ENCODE data around the gene PDIA5. TPM values are rescaled to one million over a fixed set of nuclear protein-coding genes. Genes with fewer than 3 reads are reported as not detected.

The PDIA5 gene
- total RNA-seq, 1 experiment from 2014 or later = 28.6 TPM

DNA sequence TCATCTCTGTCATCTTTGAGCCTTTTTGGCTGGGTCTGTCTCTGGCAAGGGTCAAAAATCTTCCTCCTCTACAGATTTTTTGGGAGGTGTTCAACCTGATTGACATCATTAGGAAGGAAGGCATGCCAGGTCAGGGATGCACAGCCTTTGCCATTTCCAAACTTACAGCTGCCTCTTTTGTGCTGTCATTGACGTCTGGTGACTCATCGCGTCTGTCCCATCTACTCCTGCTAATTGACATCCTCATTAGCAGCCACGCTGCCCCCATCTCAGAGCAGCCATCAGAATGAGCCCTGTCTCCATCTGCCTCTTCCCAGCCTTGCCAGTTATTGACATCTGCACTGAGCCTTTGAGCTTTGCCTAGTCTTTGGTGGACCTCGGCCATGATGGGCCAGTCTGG, 53.0 kb downstream of the PDIA5 start:
- ChIA-PET POLR2A (ENCODE audit: low non-redundant PET) (interaction anchor here (0.5 kb wide), 1 partner anchor 704 kb away, joined by 6 read pairs; the partner anchor contains the start of gene WDR5B), CTCF (no interaction called here)
- no peak for DNase-seq (ENCODE audit: low spot score)
- H3K27ac ChIP-seq (ENCODE audit: low read depth, low read length, poor library complexity, severe bottlenecking) = no peak overlapping the region
- H3K36me3 ChIP-seq (ENCODE audit: insufficient read depth, low read length, poor library complexity, severe bottlenecking) = peaks cover 7% of the 10 kb centered on the region
- H3K4me3 ChIP-seq (ENCODE audit: low read depth, low read length, poor library complexity, severe bottlenecking) = no peak overlapping the region
- BruUV-seq (replicated peaks) = no TSS peak
- no peak for TF ChIP-seq CTCF (conservative IDR thresholded peaks at IDR 0.05; ENCODE audit: low read depth, low read length)
- TF ChIP-seq EZH2 (IDR thresholded peaks at IDR 0.05; ENCODE audit: borderline replicate concordance, low read depth, low read length, poor library complexity, severe bottlenecking) = no peak
- H3K27me3 ChIP-seq (replicated peaks; ENCODE audit: insufficient read depth, low read depth, low read length, poor library complexity) = no peaks in the 10 kb centered on the region
- intact Hi-C loops (cut with micrococcal nuclease; ENCODE audit: unreplicated experiment) = no loop called here
- no peaks in the 10 kb centered on the region for H3K9me3 ChIP-seq (ENCODE audit: low read depth, low read length, poor library complexity, severe bottlenecking)
- peaks cover 5% of the 10 kb centered on the region for H3K4me1 ChIP-seq (ENCODE audit: insufficient read depth, low read length, poor library complexity, severe bottlenecking)

DNA sequence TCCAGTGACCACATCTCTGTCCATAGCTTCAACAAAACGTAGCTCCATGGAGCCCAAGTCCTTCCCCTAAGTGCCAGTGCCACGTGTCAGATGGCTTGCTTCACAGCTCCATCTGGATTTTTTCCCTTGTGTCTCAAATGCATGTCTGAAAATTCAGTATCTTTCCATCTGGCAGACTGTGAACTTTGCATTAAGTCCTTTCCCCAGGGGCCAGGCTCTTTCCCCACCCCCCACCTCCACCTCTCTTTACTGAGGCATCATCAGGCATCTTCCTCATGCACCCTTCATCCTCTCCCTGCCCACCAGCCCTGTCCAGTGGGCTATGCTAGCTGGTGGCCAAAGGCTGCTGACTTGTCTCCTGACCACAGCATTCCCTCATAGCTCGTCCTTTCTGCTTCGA, 53.7 kb downstream of the PDIA5 start:
- ChIA-PET POLR2A (ENCODE audit: low non-redundant PET) (interaction anchor here (0.5 kb wide), 1 partner anchor 705 kb away, joined by 6 read pairs; the partner anchor contains the start of gene WDR5B), CTCF (no interaction called here)
- no peak for DNase-seq (ENCODE audit: low spot score)
- intact Hi-C loops (cut with micrococcal nuclease; ENCODE audit: unreplicated experiment) = no loop called here
- H3K4me1 ChIP-seq (ENCODE audit: insufficient read depth, low read length, poor library complexity, severe bottlenecking) = peaks cover 5% of the 10 kb centered on the region
- H3K27ac ChIP-seq (ENCODE audit: low read depth, low read length, poor library complexity, severe bottlenecking) = no peak overlapping the region
- H3K27me3 ChIP-seq (replicated peaks; ENCODE audit: insufficient read depth, low read depth, low read length, poor library complexity) = no peaks in the 10 kb centered on the region
- no peak overlapping the region for H3K4me3 ChIP-seq (ENCODE audit: low read depth, low read length, poor library complexity, severe bottlenecking)
- BruUV-seq (replicated peaks) = no TSS peak
- H3K36me3 ChIP-seq (ENCODE audit: insufficient read depth, low read length, poor library complexity, severe bottlenecking) = peaks cover 7% of the 10 kb centered on the region
- H3K9me3 ChIP-seq (ENCODE audit: low read depth, low read length, poor library complexity, severe bottlenecking) = no peaks in the 10 kb centered on the region
- TF ChIP-seq CTCF (conservative IDR thresholded peaks at IDR 0.05; ENCODE audit: low read depth, low read length) (no peak), EZH2 (IDR thresholded peaks at IDR 0.05; ENCODE audit: borderline replicate concordance, low read depth, low read length, poor library complexity, severe bottlenecking) (no peak)

DNA sequence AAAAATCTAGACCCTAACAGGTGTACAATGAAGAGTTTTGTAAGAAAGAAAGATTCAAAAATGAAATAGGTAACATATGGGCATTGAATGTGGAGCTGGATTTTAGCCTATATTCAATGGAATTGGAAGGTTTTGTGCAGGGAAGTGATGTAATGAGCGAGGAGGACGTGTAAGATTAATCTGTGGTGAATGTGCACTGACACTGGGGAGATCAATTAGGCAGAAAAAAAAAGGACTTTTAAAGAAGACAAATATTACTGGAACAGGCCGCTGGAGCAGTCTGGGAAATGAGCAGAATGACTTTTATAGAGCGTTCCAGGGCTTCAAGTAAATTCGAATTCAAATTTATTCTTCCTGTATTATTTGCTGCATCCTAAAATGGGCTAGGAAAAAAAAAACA, 55.2 kb downstream of the PDIA5 start:
- no peak overlapping the region for H3K27ac ChIP-seq (ENCODE audit: low read depth, low read length, poor library complexity, severe bottlenecking)
- H3K4me3 ChIP-seq (ENCODE audit: low read depth, low read length, poor library complexity, severe bottlenecking) = no peak overlapping the region
- no TSS peak for BruUV-seq (replicated peaks)
- DNase-seq (ENCODE audit: low spot score) = peak; percentile 15
- intact Hi-C loops (cut with micrococcal nuclease; ENCODE audit: unreplicated experiment) = no loop called here
- ChIA-PET CTCF (no interaction called here), POLR2A (ENCODE audit: low non-redundant PET) (interaction anchor here (0.6 kb wide), 1 partner anchor 11 kb away, joined by 3 read pairs; no protein-coding TSS in a partner anchor)
- H3K4me1 ChIP-seq (ENCODE audit: insufficient read depth, low read length, poor library complexity, severe bottlenecking) = peaks cover 14% of the 10 kb centered on the region
- no peaks in the 10 kb centered on the region for H3K27me3 ChIP-seq (replicated peaks; ENCODE audit: insufficient read depth, low read depth, low read length, poor library complexity)
- no peak for TF ChIP-seq EZH2 (IDR thresholded peaks at IDR 0.05; ENCODE audit: borderline replicate concordance, low read depth, low read length, poor library complexity, severe bottlenecking)
- no peak for TF ChIP-seq CTCF (conservative IDR thresholded peaks at IDR 0.05; ENCODE audit: low read depth, low read length)
- peaks cover 3% of the 10 kb centered on the region for H3K36me3 ChIP-seq (ENCODE audit: insufficient read depth, low read length, poor library complexity, severe bottlenecking)
- H3K9me3 ChIP-seq (ENCODE audit: low read depth, low read length, poor library complexity, severe bottlenecking) = no peaks in the 10 kb centered on the region

Data from A673 (cell line).